SH-SY5Y (cell line): ENCODE results near the gene CCDC12.

ENCODE experiments used
- GATA2 ChIP-seq: IDR thresholded peaks from 2 replicates; pipeline ENCODE4 v1.6.1; 2011; ENCODE audit warnings: mild to moderate bottlenecking, low read depth, low read length
- GATA3 ChIP-seq: IDR thresholded peaks from 2 replicates; pipeline ENCODE4 v1.6.1; 2011; ENCODE audit warnings: low read depth, mild to moderate bottlenecking, low read length, moderate library complexity

- TF ChIP-seq GATA2 (no peak), GATA3 (no peak)
Measured at GRCh38 chr3:46947546-46947901, 29.0 kb downstream of the CCDC12 start.
